SK-N-SH treated with all-trans-retinoic acid at 6 μM for 48 hours (cell line): ENCODE results near the gene SLC7A1.

Experiments
- ATAC-seq: fragments of 200-7000 bp; cut with Tn5 transposase; 3 replicates; pipeline ENCODE4 v1.9.1; 2020; ENCODE audit warnings: mild to moderate bottlenecking, moderate library complexity
- ARNTL ChIP-seq: fragments of 450-650 bp; formaldehyde crosslinking; IDR thresholded peaks from 2 replicates; pipeline ENCODE4 v1.5.0; 2020; ENCODE audit warnings: low read depth, mild to moderate bottlenecking, moderate library complexity, borderline replicate concordance
- BACH2 ChIP-seq: fragments of 250-450 bp; sonication (Bioruptor Pico); IDR thresholded peaks from 2 replicates; pipeline ENCODE4 v1.9.0; 2021; ENCODE audit warnings: mild to moderate bottlenecking, borderline replicate concordance
- CREB5 ChIP-seq: fragments of 250-450 bp; sonication (Bioruptor Pico); IDR thresholded peaks from 2 replicates; pipeline ENCODE4 v1.5.1; 2020; ENCODE audit warnings: low read depth, mild to moderate bottlenecking, moderate library complexity
- CSDC2 ChIP-seq: fragments of 250-450 bp; sonication (Bioruptor Pico); IDR thresholded peaks from 2 replicates; pipeline ENCODE4 v1.5.0; 2020; ENCODE audit warnings: mild to moderate bottlenecking, moderate library complexity
- ESRRG ChIP-seq: fragments of 250-450 bp; sonication (Bioruptor Pico); IDR thresholded peaks from 2 replicates; pipeline ENCODE4 v1.6.1; 2021; ENCODE audit warnings: mild to moderate bottlenecking
- GLIS3 ChIP-seq: fragments of 250-450 bp; sonication (Bioruptor Pico); IDR thresholded peaks from 2 replicates; pipeline ENCODE4 v1.5.0; 2020; ENCODE audit warnings: mild to moderate bottlenecking, moderate library complexity
- ISL1 ChIP-seq: fragments of 250-450 bp; sonication (Bioruptor Pico); IDR thresholded peaks from 2 replicates; pipeline ENCODE4 v2.1.2; 2022; ENCODE audit warnings: mild to moderate bottlenecking, moderate library complexity
- OSR1 ChIP-seq: fragments of 250-450 bp; sonication (Bioruptor Pico); IDR thresholded peaks from 2 replicates; pipeline ENCODE4 v1.8.0; 2022; ENCODE audit warnings: moderate library complexity, mild to moderate bottlenecking, inconsistent platforms
- SNAI2 ChIP-seq: fragments of 250-450 bp; sonication (Bioruptor Pico); IDR thresholded peaks from 2 replicates; pipeline ENCODE4 v1.5.0; 2020; ENCODE audit warnings: mild to moderate bottlenecking, moderate library complexity
- TCF4 ChIP-seq: fragments of 250-450 bp; sonication (Bioruptor Pico); IDR thresholded peaks from 2 replicates; pipeline ENCODE4 v1.8.0; 2021; ENCODE audit warnings: mild to moderate bottlenecking, moderate library complexity, borderline replicate concordance
- TOX ChIP-seq: fragments of 250-450 bp; sonication (Bioruptor Pico); IDR thresholded peaks from 2 replicates; pipeline ENCODE4 v1.8.0; 2021; ENCODE audit warnings: mild to moderate bottlenecking, moderate library complexity, borderline replicate concordance
- ZC3H10 ChIP-seq: fragments of 250-450 bp; sonication (Bioruptor Pico); IDR thresholded peaks from 2 replicates; pipeline ENCODE4 v1.5.1; 2021; ENCODE audit warnings: mild to moderate bottlenecking, moderate library complexity
- ZFP3 ChIP-seq: fragments of 250-450 bp; sonication (Bioruptor Pico); IDR thresholded peaks from 2 replicates; pipeline ENCODE4 v1.5.0; 2020; ENCODE audit warnings: mild to moderate bottlenecking, moderate library complexity
- ZFP30 ChIP-seq: fragments of 450-650 bp; formaldehyde crosslinking; IDR thresholded peaks from 2 replicates; pipeline ENCODE4 v1.5.0; 2022; ENCODE audit warnings: mild to moderate bottlenecking, moderate library complexity
- ZNF565 ChIP-seq: fragments of 450-650 bp; formaldehyde crosslinking; conservative IDR thresholded peaks from 2 replicates; pipeline ENCODE4 v1.5.0; 2020; ENCODE audit warnings: low read depth, mild to moderate bottlenecking, moderate library complexity
- ZNF70 ChIP-seq: fragments of 450-650 bp; formaldehyde crosslinking; IDR thresholded peaks from 2 replicates; pipeline ENCODE4 v1.5.0; 2020; ENCODE audit warnings: mild to moderate bottlenecking, moderate library complexity
- ZNF8 ChIP-seq: fragments of 450-650 bp; formaldehyde crosslinking; IDR thresholded peaks from 2 replicates; pipeline ENCODE4 v1.5.0; 2020; ENCODE audit warnings: mild to moderate bottlenecking, moderate library complexity
- TF ChIP-seq, protein P1 (sequence below): fragments of 250-450 bp; sonication (Bioruptor Pico); IDR thresholded peaks from 2 replicates; pipeline ENCODE4 v1.5.1; 2021; ENCODE audit warnings: mild to moderate bottlenecking, moderate library complexity
- TF ChIP-seq, protein P2 (sequence below): fragments of 250-450 bp; sonication (Bioruptor Pico); IDR thresholded peaks from 2 replicates; pipeline ENCODE4 v1.5.0; 2020; ENCODE audit warnings: mild to moderate bottlenecking, moderate library complexity
- TF ChIP-seq, protein P3 (sequence below): fragments of 250-450 bp; sonication (Bioruptor Pico); IDR thresholded peaks from 2 replicates; pipeline ENCODE4 v1.8.0; 2021; ENCODE audit warnings: low read depth, mild to moderate bottlenecking, moderate library complexity, borderline replicate concordance
- TF ChIP-seq, protein P4 (sequence below): fragments of 250-450 bp; sonication (Bioruptor Pico); IDR thresholded peaks from 2 replicates; pipeline ENCODE4 v1.8.0; 2020; ENCODE audit warnings: mild to moderate bottlenecking, moderate library complexity, borderline replicate concordance

SLC7A1 gene

DNA sequence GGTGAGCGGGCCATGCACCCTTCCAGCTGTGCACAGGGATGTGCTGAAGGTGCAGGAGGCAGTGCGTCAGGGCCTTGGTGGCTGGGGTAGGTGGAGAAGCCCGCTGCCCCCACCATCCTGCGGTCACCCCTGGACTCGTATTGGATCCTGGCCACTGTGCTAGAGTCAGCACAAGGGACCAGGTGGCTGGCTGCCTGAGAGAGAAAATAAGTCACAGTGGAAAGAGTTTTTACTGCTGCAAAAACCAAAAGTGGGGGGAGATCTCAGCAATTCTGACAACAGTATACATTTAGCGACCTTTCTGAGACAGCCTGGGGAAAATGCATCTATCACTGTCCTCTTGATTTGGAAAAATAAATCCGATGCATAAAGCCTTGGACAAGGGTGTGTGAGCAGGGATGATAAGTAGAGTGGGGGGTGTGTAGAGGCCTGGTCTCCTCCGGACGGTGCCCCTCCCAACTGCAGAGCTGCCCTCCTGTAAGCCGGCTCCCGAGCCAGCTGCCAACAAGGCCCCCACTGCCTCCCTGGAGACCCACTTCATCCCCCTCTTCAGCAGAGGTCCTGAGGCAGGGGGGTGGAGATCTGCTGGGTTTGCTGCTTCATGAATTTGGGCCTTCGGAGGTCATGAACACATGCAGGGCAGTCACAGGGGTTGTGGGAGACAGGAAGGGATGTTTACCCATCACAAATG is 84.2 kb downstream of the SLC7A1 start:
- no peak for TF ChIP-seq BACH2
- TF ChIP-seq ZNF70 (CRISPR knock-in tag), result no peak
- no peak for TF ChIP-seq ESRRG (CRISPR knock-in tag)
- TF ChIP-seq, protein P1, sequence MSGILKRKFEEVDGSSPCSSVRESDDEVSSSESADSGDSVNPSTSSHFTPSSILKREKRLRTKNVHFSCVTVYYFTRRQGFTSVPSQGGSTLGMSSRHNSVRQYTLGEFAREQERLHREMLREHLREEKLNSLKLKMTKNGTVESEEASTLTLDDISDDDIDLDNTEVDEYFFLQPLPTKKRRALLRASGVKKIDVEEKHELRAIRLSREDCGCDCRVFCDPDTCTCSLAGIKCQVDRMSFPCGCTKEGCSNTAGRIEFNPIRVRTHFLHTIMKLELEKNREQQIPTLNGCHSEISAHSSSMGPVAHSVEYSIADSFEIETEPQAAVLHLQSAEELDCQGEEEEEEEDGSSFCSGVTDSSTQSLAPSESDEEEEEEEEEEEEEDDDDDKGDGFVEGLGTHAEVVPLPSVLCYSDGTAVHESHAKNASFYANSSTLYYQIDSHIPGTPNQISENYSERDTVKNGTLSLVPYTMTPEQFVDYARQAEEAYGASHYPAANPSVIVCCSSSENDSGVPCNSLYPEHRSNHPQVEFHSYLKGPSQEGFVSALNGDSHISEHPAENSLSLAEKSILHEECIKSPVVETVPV, result no peak
- no peak for TF ChIP-seq ZNF565 (CRISPR knock-in tag)
- TF ChIP-seq, protein P2, sequence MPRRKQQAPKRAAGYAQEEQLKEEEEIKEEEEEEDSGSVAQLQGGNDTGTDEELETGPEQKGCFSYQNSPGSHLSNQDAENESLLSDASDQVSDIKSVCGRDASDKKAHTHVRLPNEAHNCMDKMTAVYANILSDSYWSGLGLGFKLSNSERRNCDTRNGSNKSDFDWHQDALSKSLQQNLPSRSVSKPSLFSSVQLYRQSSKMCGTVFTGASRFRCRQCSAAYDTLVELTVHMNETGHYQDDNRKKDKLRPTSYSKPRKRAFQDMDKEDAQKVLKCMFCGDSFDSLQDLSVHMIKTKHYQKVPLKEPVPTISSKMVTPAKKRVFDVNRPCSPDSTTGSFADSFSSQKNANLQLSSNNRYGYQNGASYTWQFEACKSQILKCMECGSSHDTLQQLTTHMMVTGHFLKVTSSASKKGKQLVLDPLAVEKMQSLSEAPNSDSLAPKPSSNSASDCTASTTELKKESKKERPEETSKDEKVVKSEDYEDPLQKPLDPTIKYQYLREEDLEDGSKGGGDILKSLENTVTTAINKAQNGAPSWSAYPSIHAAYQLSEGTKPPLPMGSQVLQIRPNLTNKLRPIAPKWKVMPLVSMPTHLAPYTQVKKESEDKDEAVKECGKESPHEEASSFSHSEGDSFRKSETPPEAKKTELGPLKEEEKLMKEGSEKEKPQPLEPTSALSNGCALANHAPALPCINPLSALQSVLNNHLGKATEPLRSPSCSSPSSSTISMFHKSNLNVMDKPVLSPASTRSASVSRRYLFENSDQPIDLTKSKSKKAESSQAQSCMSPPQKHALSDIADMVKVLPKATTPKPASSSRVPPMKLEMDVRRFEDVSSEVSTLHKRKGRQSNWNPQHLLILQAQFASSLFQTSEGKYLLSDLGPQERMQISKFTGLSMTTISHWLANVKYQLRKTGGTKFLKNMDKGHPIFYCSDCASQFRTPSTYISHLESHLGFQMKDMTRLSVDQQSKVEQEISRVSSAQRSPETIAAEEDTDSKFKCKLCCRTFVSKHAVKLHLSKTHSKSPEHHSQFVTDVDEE, result no peak
- TF ChIP-seq ZFP3 (CRISPR knock-in tag), result no peak
- TF ChIP-seq ZNF8 (CRISPR knock-in tag), result no peak
- TF ChIP-seq ZFP30 (CRISPR knock-in tag), result no peak
- TF ChIP-seq ZC3H10 (CRISPR knock-in tag), result no peak
- TF ChIP-seq OSR1 (CRISPR knock-in tag), result no peak
- TF ChIP-seq, protein P3, sequence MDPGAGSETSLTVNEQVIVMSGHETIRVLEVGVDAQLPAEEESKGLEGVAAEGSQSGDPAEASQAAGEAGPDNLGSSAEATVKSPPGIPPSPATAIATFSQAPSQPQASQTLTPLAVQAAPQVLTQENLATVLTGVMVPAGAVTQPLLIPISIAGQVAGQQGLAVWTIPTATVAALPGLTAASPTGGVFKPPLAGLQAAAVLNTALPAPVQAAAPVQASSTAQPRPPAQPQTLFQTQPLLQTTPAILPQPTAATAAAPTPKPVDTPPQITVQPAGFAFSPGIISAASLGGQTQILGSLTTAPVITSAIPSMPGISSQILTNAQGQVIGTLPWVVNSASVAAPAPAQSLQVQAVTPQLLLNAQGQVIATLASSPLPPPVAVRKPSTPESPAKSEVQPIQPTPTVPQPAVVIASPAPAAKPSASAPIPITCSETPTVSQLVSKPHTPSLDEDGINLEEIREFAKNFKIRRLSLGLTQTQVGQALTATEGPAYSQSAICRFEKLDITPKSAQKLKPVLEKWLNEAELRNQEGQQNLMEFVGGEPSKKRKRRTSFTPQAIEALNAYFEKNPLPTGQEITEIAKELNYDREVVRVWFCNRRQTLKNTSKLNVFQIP, result no peak
- TF ChIP-seq TOX (CRISPR knock-in tag), result no peak
- TF ChIP-seq ISL1 (CRISPR knock-in tag), result no peak
- TF ChIP-seq CSDC2, result no peak
- no peak for TF ChIP-seq TCF4 (CRISPR knock-in tag)
- TF ChIP-seq ARNTL (CRISPR knock-in tag), result no peak
- TF ChIP-seq, protein P4, sequence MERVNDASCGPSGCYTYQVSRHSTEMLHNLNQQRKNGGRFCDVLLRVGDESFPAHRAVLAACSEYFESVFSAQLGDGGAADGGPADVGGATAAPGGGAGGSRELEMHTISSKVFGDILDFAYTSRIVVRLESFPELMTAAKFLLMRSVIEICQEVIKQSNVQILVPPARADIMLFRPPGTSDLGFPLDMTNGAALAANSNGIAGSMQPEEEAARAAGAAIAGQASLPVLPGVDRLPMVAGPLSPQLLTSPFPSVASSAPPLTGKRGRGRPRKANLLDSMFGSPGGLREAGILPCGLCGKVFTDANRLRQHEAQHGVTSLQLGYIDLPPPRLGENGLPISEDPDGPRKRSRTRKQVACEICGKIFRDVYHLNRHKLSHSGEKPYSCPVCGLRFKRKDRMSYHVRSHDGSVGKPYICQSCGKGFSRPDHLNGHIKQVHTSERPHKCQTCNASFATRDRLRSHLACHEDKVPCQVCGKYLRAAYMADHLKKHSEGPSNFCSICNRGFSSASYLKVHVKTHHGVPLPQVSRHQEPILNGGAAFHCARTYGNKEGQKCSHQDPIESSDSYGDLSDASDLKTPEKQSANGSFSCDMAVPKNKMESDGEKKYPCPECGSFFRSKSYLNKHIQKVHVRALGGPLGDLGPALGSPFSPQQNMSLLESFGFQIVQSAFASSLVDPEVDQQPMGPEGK (CRISPR knock-in tag), result no peak
- no peak for ATAC-seq

GRCh38 chr13:29510651-29511084 is 84.8 kb downstream of the SLC7A1 start:
- ATAC-seq, result no peak
- TF ChIP-seq, protein P2, result no peak
- TF ChIP-seq, protein P3, result no peak
- TF ChIP-seq ARNTL (CRISPR knock-in tag) (no peak), CREB5 (no peak), ZFP3 (CRISPR knock-in tag) (no peak), TOX (CRISPR knock-in tag) (no peak), GLIS3 (CRISPR knock-in tag) (no peak), ISL1 (CRISPR knock-in tag) (no peak), TCF4 (CRISPR knock-in tag) (no peak), ZFP30 (CRISPR knock-in tag) (no peak), SNAI2 (no peak), CSDC2 (no peak), ZC3H10 (CRISPR knock-in tag) (no peak), BACH2 (no peak), OSR1 (CRISPR knock-in tag) (no peak), ESRRG (CRISPR knock-in tag) (no peak), ZNF70 (CRISPR knock-in tag) (no peak)
- TF ChIP-seq, protein P1, result no peak
- TF ChIP-seq, all 23 proteins: peak for 0
